Esophagus squamous epithelium (tissue), 4 donors: Measurements from ENCODE around the gene MFF.

Experiments
- POLR2A ChIP-seq, 4 donors: fragments of 450-650 bp; IDR thresholded peaks; one replicate each; pipeline ENCODE4 v1.6.1; 2017; ENCODE audit warnings: antibody characterized with exemption in 4 of 4, mild to moderate bottlenecking in 4 of 4, moderate library complexity in 3 of 4
- TF ChIP-seq, protein P1 (sequence below), 6 experiments: fragments of 450-650 bp in 4 of 6; fragments of 200-600 bp in 2 of 6; sonication (generic) in 2 of 6; IDR thresholded peaks; one replicate each; pipeline ENCODE4 v1.5.1; 2016 to 2019; ENCODE audit warnings: antibody characterized with exemption in 6 of 6, mild to moderate bottlenecking in 4 of 6, moderate library complexity in 4 of 6

- TF ChIP-seq, protein P1, sequence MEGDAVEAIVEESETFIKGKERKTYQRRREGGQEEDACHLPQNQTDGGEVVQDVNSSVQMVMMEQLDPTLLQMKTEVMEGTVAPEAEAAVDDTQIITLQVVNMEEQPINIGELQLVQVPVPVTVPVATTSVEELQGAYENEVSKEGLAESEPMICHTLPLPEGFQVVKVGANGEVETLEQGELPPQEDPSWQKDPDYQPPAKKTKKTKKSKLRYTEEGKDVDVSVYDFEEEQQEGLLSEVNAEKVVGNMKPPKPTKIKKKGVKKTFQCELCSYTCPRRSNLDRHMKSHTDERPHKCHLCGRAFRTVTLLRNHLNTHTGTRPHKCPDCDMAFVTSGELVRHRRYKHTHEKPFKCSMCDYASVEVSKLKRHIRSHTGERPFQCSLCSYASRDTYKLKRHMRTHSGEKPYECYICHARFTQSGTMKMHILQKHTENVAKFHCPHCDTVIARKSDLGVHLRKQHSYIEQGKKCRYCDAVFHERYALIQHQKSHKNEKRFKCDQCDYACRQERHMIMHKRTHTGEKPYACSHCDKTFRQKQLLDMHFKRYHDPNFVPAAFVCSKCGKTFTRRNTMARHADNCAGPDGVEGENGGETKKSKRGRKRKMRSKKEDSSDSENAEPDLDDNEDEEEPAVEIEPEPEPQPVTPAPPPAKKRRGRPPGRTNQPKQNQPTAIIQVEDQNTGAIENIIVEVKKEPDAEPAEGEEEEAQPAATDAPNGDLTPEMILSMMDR (IDR thresholded peaks at IDR 0.05), result no peak
- no peak for TF ChIP-seq POLR2A (IDR thresholded peaks at IDR 0.05)
Measured at GRCh38 chr2:227402959-227403358, 77.9 kb downstream of the MFF start.
